Heart left ventricle (tissue), 13 donors: ENCODE measurements around the gene VASN.

Experiments
- POLR2A ChIP-seq, 2 donors: fragments of 450-650 bp; IDR thresholded peaks; one replicate each; pipeline ENCODE4 v1.6.1; 2017; ENCODE audit warnings: antibody characterized with exemption in 2 of 2, mild to moderate bottlenecking in 2 of 2, moderate library complexity in 2 of 2
- TF ChIP-seq, protein P1 (sequence below), 12 donors: fragments of 200-600 bp; sonication (generic) in 4 of 12; IDR thresholded peaks; one replicate each; pipeline versions ENCODE4 v1.5.0 to v1.8.0; 2018 to 2022; ENCODE audit warnings: antibody characterized with exemption in 12 of 12, mild to moderate bottlenecking in 5 of 12
- donor health status: ischemic (EF 13 %, LVEDD 7.1; RV severe dilation, severe dysfunction).
- donor health status: DM: no; HTN: yes; CAD: no.
- donor health status: DM: no; HTN: no; CAD: no.
- donor health status: ischemic (EF 25% LVEDD 6.9; RV normal size, moderate dysfunction).
- donor health status: ischemic (EF 25% LVEDD 5.7; RV mildly dilated, moderate dysfunction).
- donor health status: ischemic (EF 35%, LVEDD 5.7; RV mildly dilated, moderate dysfunction).
- donor health status: nonischemic (EF 11% LVEDD 7.7; RV severe dilation, severe dysfunction).
- donor health status: DM: yes; HTN: yes; CAD: no.
- donor health status: PGD.
- donor health status: ischemic (EF 29% LVEDD 5.4; RV normal size, mild dysfunction).
- donor health status: nonischemic (EF 23%, LVEDD 6.1; RV moderate dilation, normal function).

DNA sequence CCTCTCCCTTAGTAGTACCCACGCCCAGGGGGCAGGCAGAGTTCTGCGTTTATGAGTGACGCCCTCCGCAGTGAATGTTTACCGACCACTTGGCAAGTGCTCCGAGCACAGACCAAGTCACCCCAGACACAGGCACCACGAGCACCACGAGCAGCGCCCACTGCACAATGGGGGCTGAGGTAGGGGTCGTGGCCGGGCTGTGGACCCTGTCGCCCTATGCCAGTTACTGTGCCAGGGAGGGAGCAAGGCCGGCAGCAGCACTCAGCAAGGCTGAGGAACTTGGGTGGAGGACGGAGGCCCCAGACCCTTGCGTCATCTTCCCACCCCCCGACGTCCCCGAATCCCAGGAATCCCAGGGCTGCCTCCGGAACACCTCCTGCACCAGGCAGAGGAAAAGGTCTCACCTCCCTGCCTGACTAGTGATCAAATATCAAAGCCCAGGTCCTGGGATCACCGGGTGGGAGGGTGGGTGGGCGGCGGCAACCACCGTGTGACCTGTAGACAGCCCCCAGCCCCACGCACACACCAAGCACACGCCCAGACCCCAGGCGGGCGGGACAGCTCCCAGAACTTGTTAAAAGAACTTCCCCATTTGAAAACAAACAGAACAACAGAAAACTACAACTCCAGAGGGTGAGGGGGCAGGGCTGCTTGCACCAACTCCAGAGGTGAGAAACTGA, 5.4 kb downstream of the VASN start:
- TF ChIP-seq POLR2A (IDR thresholded peaks at IDR 0.05), result no peak
- TF ChIP-seq, protein P1, sequence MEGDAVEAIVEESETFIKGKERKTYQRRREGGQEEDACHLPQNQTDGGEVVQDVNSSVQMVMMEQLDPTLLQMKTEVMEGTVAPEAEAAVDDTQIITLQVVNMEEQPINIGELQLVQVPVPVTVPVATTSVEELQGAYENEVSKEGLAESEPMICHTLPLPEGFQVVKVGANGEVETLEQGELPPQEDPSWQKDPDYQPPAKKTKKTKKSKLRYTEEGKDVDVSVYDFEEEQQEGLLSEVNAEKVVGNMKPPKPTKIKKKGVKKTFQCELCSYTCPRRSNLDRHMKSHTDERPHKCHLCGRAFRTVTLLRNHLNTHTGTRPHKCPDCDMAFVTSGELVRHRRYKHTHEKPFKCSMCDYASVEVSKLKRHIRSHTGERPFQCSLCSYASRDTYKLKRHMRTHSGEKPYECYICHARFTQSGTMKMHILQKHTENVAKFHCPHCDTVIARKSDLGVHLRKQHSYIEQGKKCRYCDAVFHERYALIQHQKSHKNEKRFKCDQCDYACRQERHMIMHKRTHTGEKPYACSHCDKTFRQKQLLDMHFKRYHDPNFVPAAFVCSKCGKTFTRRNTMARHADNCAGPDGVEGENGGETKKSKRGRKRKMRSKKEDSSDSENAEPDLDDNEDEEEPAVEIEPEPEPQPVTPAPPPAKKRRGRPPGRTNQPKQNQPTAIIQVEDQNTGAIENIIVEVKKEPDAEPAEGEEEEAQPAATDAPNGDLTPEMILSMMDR (IDR thresholded peaks at IDR 0.05), result no peak
